Measurements from ENCODE around the gene ZFAND2B.

Gene ZFAND2B, protein sequence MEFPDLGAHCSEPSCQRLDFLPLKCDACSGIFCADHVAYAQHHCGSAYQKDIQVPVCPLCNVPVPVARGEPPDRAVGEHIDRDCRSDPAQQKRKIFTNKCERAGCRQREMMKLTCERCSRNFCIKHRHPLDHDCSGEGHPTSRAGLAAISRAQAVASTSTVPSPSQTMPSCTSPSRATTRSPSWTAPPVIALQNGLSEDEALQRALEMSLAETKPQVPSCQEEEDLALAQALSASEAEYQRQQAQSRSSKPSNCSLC

DNA sequence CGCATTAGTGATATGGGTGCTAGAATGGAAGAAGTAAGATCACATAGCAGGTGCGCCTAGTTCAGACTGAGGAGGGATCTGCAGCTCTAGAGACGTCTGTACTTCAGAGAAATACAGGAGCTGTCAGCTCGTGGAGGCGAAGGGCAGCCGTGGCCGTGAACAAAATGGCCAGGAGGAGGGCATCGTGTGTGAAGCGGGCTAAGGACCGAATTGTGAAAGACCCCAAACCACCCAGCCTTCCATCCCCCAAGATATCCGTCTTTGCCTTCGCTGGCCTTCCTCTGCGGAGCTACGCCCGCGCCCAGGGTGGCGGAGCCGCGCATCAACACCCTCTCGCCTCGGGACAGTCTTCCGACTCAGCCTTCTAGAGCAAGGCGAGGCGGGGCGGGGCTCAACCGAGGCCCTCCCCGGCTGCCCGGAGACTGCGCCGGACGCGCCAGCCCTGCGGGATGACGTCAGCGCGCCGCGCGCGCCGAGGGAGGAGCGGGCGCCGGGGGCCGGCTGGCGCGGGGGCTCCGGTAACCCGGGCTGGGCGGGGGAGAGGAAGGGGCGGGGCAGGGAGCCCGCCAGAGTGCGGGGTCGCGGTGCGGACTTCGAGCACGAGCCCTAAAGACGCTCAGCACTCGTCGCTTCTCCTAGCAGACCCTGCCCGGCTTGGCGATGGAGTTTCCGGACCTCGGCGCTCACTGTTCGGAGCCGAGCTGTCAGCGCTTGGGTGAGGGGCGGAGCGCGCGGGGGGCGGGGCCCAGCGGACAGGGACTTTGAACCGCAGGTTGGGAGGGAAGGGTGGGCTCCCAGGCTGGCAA lies at the start of gene ZFAND2B:
Gene ZFAND2B (plus strand): TSS at position 455 of the 806 bp plus-strand sequence. CDS start 206 bp downstream, at position 661.
- peak; percentile 96 for DNase-seq

DNA sequence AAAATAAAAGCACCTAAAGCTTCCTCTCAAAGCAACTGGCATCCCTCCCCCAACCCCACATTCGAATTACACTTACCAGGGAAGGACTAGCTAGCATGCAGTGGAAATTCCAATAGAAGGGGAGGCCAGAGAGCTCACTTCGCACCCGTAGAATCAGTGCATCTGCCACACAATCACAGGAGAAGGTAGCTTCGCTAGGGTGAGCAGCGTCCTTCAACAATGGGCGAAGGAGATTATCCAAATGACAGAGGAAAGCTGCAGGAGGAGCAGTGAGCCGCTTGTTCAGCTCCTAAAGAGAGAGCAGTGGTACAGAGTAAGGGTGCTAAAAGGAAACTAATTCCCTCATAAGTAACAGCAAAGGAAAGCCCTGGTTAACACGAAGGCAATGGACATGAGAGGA lies 49.2 kb upstream of the ZFAND2B start:
- DNase-seq, result no peak

DNA sequence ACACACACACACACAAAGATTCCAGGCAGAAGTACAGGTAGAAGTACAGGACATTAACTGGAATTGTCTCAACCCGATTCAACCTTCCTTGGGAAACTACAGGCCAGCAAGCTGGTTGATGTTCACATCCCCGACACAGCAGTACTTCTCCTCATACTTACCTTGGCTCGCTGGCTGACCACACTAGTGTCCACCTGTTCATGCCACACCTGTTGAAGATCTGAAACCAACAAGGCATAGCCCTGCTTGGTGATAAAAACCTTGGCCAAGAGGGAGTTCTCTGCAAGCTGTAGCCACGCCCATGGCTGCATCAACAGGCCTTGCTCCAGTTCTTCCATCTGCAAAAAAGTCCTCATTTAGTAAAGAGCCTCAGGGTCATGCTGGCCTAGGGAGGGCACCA lies 48.6 kb upstream of the ZFAND2B start:
- DNase-seq, result no peak

DNA sequence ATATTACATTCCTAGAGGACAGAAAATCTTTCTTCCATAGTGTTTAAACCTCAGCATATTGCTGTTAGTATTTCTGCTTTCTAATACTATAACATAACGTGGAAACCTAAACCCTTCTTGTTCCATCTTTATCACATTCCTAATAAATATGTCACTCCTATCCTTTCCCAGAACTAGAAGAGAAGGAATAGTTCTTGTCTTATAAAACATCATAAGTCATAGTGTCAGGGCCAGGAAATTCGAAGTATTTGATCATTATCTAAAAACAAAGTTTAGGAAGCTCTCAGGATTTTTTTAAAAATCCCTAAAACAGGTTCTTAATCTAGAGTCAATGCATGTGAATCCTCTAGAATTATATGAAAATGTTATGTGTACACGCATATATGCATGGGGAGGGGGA lies 48.0 kb upstream of the ZFAND2B start:
- DNase-seq, result no peak

DNA sequence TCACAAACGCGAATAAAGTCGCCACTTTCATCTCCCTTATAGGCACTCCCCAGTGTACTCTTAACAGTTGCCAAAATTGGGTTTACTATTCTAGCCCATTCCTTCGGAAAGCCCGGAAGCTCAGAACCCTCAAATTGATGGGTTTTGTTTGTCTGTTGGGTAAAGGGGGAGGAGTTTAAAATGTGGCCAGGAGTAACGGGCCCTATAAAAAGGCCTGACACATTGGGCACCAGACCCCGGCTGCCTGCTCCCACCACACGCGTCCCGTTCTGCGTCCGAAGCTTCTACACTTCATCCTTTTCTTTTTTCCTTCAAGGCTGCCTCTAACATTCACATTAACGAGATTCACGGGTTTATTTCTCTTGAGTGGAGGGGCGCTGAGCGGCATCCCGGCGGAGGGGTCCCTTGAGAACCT lies 46.8 kb upstream of the ZFAND2B start:
- no peak for DNase-seq

DNA sequence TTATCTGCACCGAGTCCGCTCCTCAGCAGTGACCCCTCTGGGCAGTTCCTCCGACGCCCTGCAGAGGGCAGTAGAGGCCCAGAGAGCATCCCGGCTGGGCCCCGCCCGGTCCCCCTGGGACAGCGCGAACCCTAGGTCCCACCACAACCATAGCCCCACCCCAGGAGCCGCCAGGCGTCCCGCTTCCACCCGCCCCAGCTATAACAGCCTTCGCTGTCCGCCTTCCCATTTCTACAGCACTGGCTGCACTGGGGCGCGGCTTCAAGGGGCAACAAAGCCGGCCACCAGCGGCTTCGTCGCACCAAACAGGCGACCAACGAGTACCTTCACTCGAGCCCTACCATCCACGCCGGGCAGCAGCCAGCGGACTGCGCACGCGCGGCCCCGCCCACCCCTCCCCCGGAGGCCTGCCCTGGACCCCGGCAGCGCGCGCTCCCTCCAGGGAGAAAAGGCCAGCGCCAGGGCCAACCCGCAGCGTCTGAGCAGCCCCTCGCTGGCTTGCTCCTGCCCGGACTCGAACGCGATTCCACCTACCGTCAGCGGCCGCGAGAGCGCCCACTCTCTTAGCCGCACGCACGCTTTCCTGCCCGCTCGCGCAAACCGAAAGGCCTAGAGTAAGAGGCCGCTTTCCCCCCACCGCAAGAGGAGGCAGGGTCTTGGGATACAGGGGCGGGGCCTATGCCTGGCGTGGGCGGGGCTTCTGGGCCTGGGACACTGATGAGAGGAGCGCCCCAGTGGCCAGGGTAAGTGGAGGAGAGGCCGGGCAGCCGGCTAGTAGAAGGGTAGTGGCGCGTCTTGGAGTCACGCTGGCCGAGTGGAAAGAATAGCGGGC lies 46.2 kb upstream of the ZFAND2B start, which contains the start of gene NHEJ1:
Gene NHEJ1 (minus strand): TSS at position 630 of the 832 bp plus-strand sequence. CDS start 2,453 bp downstream, outside the sequence.
- DNase-seq, result peak; percentile 97

DNA sequence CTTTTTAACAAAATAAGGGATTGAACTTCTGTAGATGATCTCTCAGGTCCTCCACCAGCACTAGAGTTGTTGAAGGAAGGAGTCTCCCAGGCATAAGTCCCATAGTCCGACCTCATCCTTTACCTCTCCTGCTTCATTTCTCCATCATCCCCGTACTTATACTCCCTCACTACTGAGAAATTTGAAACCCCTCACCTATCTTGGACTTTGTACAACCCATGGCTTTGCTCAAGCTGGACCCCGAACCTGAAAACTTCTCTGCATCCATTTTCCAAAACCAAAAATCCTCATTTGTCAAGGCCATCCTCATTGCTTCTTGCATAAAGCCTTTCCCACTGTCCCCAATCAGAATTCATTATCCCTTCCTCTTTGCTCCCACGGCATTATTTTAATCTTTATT lies 45.5 kb upstream of the ZFAND2B start:
- DNase-seq, result no peak

DNA sequence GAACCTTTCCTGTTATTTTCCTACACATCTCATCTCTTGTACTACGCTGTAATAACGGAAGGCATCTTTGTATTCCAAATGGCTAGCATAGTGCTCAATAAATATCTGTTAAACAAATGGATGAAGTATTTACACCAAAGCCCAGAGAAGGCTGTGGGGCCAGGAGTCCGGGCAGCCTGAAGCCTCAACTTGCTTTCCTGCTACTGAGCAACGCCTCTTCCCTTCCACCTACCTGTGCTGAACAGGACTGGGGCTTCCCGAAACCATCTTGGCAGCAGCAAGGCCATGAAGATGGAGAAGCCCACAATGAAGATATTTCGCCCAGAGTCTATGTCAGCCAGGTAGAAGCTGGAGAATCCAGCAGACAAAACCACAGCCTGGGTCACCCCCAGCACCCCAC lies 43.4 kb upstream of the ZFAND2B start:
- no peak for DNase-seq

DNA sequence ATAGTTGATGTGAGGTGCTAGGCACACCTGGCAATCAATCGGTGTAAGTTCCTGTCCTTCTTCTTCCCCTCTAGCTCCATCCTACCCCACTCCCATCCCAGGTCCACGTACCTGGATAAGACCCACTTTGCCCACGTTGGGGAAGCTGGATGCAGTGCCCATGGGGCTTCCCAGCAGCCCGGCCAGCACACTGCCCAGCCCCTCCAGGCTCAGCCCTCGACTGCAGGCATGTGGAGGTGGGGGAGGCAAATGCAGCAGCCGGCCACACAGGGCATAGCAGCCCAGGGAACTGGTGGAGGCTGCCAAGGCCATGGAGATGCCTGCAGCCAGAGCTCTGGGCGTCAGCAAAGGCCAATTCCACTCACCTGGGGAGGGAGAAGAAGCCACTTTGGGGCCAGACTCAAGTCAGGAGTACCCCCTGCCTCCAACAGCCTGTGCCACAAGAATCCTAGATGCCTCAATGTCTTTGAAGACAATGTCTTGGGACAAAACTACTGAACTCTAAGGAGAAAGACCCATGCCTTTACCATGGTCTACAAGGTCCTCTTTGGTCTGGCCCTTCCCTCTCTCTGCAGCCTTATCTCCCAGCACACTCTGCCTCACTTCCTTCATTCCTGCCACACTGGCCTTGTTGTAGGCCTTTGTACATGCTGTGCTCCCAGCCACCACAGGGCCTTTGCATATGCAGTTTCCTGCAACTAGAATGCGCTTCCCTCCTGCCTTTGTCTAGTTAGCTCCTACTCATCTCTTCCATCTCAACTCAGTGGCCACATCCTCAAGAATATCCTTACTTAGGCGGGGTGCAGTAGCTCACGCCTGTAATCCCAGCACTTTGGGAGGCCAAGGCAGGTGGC lies 41.3 kb upstream of the ZFAND2B start:
- no peak for DNase-seq

DNA sequence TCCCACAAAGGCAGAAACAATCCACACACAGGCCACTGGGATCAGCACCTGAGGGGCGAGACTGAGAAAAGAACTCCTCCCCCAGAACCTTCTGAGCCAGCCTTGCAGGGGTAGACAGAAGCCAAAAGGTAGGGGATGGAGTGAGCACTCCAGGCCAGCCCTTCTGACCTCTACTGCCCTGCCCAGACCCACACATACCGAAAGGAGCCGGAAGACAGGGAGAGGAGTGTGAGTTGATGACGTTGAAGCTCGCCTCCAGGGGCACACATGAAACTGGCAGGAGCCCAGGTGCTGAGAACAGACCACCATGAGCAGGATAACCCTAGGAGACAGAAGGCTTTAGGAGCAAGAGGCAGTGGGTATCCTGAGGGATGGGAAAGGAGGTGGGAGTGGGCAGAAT lies 38.6 kb upstream of the ZFAND2B start:
- no peak for DNase-seq

DNA sequence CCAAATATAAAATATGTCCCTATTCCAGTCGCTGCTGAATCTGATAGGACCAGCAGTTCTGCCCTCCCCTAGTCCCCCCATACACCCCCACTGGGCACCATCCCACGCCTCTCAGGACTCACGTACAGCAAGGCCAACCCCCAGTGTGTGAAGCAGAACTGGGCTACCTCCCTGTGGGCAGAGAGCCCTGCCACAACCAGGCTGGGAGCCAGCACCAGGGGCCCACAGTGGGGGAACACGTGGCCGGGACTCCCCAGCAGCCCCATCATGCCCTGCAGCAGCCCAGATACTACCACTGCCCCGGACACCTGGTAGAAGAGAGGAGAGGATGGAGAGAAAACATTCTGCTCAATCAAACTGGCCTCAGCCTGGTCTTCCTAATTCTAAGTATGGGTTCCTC lies 38.1 kb upstream of the ZFAND2B start:
- DNase-seq, result no peak

DNA sequence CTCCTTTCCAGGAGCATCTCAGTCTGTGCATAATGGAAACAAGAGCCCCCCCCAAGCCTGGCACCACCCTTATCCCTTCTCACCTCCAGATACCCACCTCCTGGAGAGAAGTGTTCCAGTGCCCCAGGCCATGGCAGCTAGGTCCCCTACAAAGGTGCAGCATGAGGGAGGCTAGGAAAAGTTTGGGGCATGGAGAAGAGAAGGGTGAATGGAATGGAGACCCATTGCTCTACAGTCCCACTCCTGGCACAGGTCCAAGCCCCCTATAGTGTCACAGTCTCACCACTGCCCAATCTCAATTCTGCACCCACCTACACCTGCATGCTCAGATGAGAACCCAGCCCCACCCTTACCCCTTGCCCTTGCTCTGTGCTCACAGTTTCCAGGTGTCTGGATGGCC lies 37.6 kb upstream of the ZFAND2B start:
- no peak for DNase-seq

DNA sequence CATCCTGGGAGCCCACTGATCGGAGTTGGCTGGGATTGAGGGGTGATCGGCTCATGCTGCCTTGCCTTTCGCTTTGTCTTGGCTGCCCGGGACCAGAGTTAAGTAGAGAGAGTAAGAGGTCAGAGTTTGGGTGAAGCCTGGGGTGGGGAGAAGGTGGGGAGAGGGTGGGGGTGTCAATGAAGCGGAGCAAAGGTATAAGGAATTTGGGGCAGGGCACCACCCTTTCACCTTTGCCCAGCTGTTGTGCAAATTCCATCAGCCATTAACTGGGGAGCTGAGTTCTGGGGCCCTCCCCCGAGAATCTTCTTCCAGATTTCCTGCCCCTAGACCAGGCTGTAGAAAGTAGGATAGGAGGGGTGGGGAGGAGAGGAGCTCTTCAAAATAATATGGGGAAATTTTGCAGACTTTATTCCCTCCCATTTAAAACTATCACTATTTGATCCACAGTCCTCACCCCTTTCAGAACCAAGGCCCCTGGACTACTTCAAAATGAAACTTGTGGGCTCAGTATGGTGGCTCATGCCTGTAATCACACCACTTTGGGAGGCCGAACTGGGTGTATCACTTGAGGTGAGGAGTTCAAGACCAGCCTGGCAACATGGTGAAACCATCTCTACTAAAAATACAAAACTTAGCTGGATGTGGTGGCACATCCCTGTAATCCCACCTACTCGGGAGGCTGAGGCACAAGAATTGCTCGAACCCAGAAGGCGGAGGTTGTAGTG lies 36.5 kb upstream of the ZFAND2B start, which contains the start of gene SLC23A3:
Gene SLC23A3 (minus strand): TSS at position 100 of the 725 bp plus-strand sequence. CDS start 45 bp downstream, at position 55.
- DNase-seq, result peak; percentile 28

DNA sequence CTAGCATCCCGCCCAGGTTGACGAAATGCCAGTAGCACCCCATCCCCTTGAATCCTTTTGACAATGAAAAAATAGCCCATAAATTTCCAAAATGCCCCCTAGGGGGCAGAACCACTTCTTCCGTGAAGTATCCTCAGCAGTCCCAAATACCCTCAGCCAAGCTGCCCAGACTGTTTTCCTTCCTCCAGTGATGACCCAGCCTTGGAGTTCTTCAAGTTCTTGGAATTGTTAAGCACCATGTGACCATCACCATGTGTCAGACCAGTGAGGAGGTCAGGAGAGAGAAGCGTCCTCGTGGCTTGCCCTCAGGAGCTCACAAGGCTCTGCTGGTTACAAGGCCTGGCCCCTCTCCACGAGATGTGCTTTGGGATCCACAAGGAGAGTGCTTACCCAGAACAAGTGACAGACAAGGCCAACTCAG lies 35.3 kb upstream of the ZFAND2B start:
- DNase-seq, result peak; percentile 30

DNA sequence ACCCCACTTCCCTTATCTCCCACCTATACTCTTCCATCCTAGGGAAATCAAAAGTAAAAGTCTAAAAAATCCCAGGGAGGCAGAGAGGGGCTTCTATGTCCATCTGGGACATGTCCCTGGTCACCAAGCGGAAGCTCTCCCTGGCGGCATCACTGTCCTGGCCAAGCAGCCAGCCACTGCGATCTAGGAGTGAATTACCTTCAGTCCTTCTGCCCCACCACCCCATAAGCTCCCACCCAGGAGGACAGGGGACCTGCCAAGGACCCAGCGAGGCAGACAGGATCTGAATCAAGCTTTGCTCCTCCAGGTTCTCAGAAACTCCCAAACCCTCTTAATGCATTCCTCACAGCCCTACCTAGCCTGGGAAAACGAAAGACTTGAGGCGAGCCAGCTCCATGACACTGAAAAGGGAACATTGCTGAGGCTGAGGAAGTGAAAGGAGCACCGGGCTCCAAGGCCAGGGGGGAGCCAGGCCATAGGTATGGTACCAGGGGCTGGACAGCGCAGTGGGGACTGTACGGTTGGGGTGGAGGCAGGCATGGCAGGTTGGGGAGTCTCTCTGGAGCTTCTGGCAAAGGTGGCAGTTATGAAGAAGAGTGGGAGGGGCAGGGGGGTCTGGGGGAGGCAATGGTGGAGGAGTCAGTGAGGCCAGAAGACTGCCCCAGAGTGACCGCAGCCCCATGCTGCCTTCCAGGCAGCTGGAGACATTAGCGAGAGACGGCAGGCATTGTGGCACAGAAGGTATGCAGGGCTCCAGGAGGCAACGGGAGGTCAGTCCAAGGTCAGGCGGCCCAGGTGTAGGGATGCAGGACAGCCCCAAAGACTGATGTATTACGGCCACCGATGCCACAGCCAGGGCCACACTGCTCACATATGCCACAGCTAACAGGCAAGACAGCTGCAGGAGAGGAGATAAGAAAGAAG lies 34.1 kb upstream of the ZFAND2B start:
- no peak for DNase-seq

DNA sequence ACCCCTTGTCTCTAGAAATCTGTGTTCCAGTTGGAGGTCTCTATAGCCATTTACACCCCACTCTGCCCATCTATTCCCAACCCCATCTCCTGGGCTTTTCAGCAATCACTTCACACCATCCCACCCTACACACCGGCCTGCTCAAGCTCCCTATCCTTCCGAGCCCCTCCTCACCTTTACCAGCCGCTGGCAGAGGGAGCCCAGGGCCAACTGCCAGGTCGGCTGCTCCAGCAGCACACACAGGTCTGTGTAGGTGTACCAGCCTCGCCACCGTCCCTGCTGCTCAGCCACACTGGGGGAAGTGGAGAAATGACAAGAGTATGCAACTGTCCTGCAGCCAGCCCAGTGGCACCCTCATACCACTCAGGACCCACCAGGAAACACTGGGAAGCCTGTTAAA lies 33.4 kb upstream of the ZFAND2B start:
- DNase-seq, result no peak

DNA sequence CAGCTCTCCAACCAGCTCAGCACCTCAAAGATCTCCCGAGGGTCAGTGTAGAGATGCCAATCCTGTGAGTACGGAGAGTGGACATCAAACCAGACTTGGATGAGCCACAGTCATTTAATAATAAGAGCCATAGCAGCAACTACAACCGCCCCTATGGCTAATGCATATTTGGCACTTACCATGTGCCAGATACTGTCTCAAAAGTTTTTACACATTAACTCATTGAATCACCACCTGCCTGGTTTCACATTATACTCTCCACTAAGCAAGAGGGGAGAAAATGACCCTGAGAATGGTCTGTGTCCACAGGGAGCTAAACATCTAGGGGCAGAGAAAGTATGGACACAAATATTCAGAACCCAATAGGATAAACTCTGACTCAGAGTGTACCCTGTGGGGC lies 32.4 kb upstream of the ZFAND2B start:
- DNase-seq, result no peak

DNA sequence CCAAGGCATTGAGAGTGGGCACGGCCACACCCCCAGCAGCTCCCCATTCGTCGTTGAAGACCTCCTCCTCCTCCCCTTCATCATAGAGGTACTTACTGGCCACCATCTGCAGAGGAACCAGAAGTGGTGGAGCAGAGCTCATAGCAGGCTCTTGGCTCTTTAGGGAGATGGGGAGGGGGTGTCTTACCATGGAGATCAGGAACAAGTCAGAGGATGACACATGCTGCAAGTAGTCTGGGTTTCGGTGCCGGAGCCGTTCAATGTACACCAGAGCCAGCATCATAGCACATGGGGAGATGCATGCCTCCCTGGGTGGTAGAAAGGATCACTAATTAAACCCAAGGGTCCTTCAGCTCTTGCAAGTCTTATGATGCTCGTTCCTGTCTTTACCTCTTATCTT lies 31.8 kb upstream of the ZFAND2B start:
- no peak for DNase-seq

DNA sequence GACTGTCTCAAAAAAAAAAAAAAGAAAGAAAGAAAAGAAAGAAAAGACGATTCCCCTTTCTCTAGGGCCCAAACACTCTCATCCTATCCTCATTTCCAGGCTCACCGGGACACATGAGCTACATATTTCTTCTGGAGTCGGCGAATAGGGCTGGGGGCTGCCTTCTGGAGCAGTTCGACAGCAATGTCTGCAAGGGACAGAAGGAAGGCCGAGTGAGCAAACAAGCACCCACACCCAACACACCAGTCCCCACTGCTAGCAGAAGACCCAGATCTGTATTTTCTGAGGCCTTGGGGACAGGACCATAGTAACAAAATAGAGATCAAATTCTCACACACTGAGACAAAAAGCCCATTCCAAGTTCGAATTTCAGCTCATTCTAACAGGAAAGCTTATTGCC lies 31.1 kb upstream of the ZFAND2B start:
- no peak for DNase-seq
